HEK293 (cell line): ENCODE measurements around the gene ERRFI1.

Source experiments
- CTCF ChIA-PET: fragments of 350-600 bp; formaldehyde crosslinking; extraction: SDS; loops from one replicate; lab custom pipeline; 2021; ENCODE audit warnings: antibody characterized with exemption; lab: Yijun Ruan, JAX
- POLR2A ChIA-PET: fragments of 300-600 bp; formaldehyde crosslinking; extraction: SDS; loops from one replicate; lab custom pipeline; 2020; ENCODE audit warnings: antibody characterized with exemption, inconsistent platforms; lab: Yijun Ruan, JAX
- H3K27ac ChIP-seq: fragments of 200-500 bp; sonication (Bioruptor generic); 2 replicates; pipeline ENCODE4 v1.5.1; 2014; ENCODE audit warnings: low read depth, low read length, control low read depth, inconsistent platforms; ENCODE audit errors: extremely low read depth
- H3K36me3 ChIP-seq, 2 experiments: fragments of 200-500 bp in 1 of 2; sonication (Bioruptor generic) in 1 of 2; 1 replicate in 1 of 2; 2 replicates in 1 of 2; pipeline ENCODE4 v1.5.1; 2014 to 2017; ENCODE audit warnings: inconsistent platforms in 2 of 2, low read length in 2 of 2; ENCODE audit not compliant: control insufficient read depth in 2 of 2, insufficient read depth in 1 of 2
- H3K4me1 ChIP-seq: fragments of 200-500 bp; sonication (Bioruptor generic); 2 replicates; pipeline ENCODE4 v1.5.1; 2014; ENCODE audit warnings: mild to moderate bottlenecking, low read length, inconsistent platforms; ENCODE audit not compliant: control insufficient read depth, insufficient read depth
- H3K4me3 ChIP-seq: 2 replicates; pipeline ENCODE4 v1.5.1; 2011; ENCODE audit warnings: low read depth, mild to moderate bottlenecking, control low read depth, low read length, moderate library complexity
- H3K9me3 ChIP-seq: fragments of 200-500 bp; sonication (Bioruptor generic); 2 replicates; pipeline ENCODE4 v1.5.1; 2014; ENCODE audit warnings: low read depth, low read length, inconsistent platforms; ENCODE audit not compliant: control insufficient read depth, insufficient read depth
- ATF2 ChIP-seq: fragments of 450-650 bp; formaldehyde crosslinking; IDR thresholded peaks from 2 replicates; pipeline ENCODE4 v1.5.1; 2016; ENCODE audit warnings: missing biosample characterization, missing genetic modification characterization, low read depth
- GLI2 ChIP-seq: fragments of 450-650 bp; formaldehyde crosslinking; IDR thresholded peaks from 2 replicates; pipeline ENCODE4; 2017; ENCODE audit warnings: missing biosample characterization, missing genetic modification characterization, low read depth, borderline replicate concordance
- GLIS1 ChIP-seq: fragments of 450-650 bp; formaldehyde crosslinking; IDR thresholded peaks from 2 replicates; pipeline ENCODE4 v1.5.1; 2016; ENCODE audit warnings: missing biosample characterization, missing genetic modification characterization
- MZF1 ChIP-seq: fragments of 450-650 bp; formaldehyde crosslinking; IDR thresholded peaks from 2 replicates; pipeline ENCODE4 v1.5.1; 2017; ENCODE audit warnings: missing biosample characterization, missing genetic modification characterization, borderline replicate concordance
- SETDB1 ChIP-seq: IDR thresholded peaks from one replicate; pipeline ENCODE4 v1.6.1; 2017; ENCODE audit warnings: mild to moderate bottlenecking, low read length, moderate library complexity, mixed read lengths; ENCODE audit not compliant: insufficient read length
- ZBTB1 ChIP-seq: fragments of 450-650 bp; formaldehyde crosslinking; IDR thresholded peaks from 2 replicates; pipeline ENCODE4 v1.5.1; 2016; ENCODE audit warnings: missing biosample characterization, missing genetic modification characterization
- ZEB2 ChIP-seq: fragments of 450-650 bp; formaldehyde crosslinking; IDR thresholded peaks from 2 replicates; pipeline ENCODE4 v1.5.1; 2016; ENCODE audit warnings: missing biosample characterization, missing genetic modification characterization
- ZNF10 ChIP-seq: fragments of 450-650 bp; formaldehyde crosslinking; IDR thresholded peaks from 2 replicates; pipeline ENCODE4 v1.5.1; 2017; ENCODE audit warnings: missing biosample characterization, missing genetic modification characterization
- ZNF169 ChIP-seq: fragments of 450-650 bp; formaldehyde crosslinking; IDR thresholded peaks from 2 replicates; pipeline ENCODE4 v1.5.1; 2016; ENCODE audit warnings: missing biosample characterization, missing genetic modification characterization
- ZNF18 ChIP-seq: fragments of 450-650 bp; formaldehyde crosslinking; IDR thresholded peaks from 2 replicates; pipeline ENCODE4 v1.5.1; 2016; ENCODE audit warnings: missing biosample characterization, missing genetic modification characterization
- ZNF211 ChIP-seq: fragments of 450-650 bp; formaldehyde crosslinking; IDR thresholded peaks from 2 replicates; pipeline ENCODE4 v1.5.1; 2016; ENCODE audit warnings: low read depth, missing biosample characterization, missing genetic modification characterization
- ZNF214 ChIP-seq: fragments of 450-650 bp; formaldehyde crosslinking; IDR thresholded peaks from 2 replicates; pipeline ENCODE4 v1.5.1; 2017; ENCODE audit warnings: missing biosample characterization, mild to moderate bottlenecking, missing genetic modification characterization, borderline replicate concordance
- ZNF223 ChIP-seq: fragments of 450-650 bp; formaldehyde crosslinking; IDR thresholded peaks from 2 replicates; pipeline ENCODE4 v1.5.1; 2016; ENCODE audit warnings: missing biosample characterization, missing genetic modification characterization
- ZNF274 ChIP-seq, 2 experiments: fragments of 200-500 bp in 1 of 2; fragments of 450-650 bp in 1 of 2; sonication (Bioruptor generic) in 1 of 2; formaldehyde crosslinking in 1 of 2; IDR thresholded peaks; 2 replicates each; pipeline versions ENCODE4 v1.5.1 to v1.6.1; 2014 to 2016; ENCODE audit warnings: borderline replicate concordance in 1 of 2, inconsistent platforms in 1 of 2, low read length in 1 of 2, missing biosample characterization in 1 of 2, missing genetic modification characterization in 1 of 2
- ZNF354C ChIP-seq: fragments of 450-650 bp; formaldehyde crosslinking; IDR thresholded peaks from 2 replicates; pipeline ENCODE4 v1.5.1; 2016; ENCODE audit warnings: missing biosample characterization, missing genetic modification characterization, low read depth, borderline replicate concordance
- ZNF473 ChIP-seq: fragments of 450-650 bp; formaldehyde crosslinking; IDR thresholded peaks from 2 replicates; pipeline ENCODE4 v1.5.1; 2017; ENCODE audit warnings: missing biosample characterization, missing genetic modification characterization
- ZNF580 ChIP-seq: fragments of 450-650 bp; formaldehyde crosslinking; IDR thresholded peaks from 2 replicates; pipeline ENCODE4 v1.5.1; 2016; ENCODE audit warnings: missing biosample characterization, missing genetic modification characterization
- ZNF624 ChIP-seq: fragments of 450-650 bp; formaldehyde crosslinking; IDR thresholded peaks from 2 replicates; pipeline ENCODE4 v1.5.1; 2017; ENCODE audit warnings: missing biosample characterization, missing genetic modification characterization
- ZNF658 ChIP-seq: fragments of 450-650 bp; formaldehyde crosslinking; IDR thresholded peaks from 2 replicates; pipeline ENCODE4; 2016; ENCODE audit warnings: missing biosample characterization, missing genetic modification characterization
- ZNF664 ChIP-seq: fragments of 450-650 bp; formaldehyde crosslinking; IDR thresholded peaks from 2 replicates; pipeline ENCODE4 v1.5.1; 2016; ENCODE audit warnings: missing biosample characterization, missing genetic modification characterization
- ZNF830 ChIP-seq: fragments of 450-650 bp; IDR thresholded peaks from 2 replicates; pipeline ENCODE4 v1.5.0; 2018; ENCODE audit warnings: missing biosample characterization, missing genetic modification characterization, low read depth, mild to moderate bottlenecking, moderate library complexity

Gene ERRFI1

GRCh38 chr1:8013399-8013798, 12.7 kb downstream of the ERRFI1 start:
- H3K9me3 ChIP-seq, result no peaks in the 10 kb centered on the region
- ChIA-PET CTCF (interaction anchor here (1.3 to 10.6 kb wide), 5 partner anchors 14 to 300 kb away, joined by 3 to 169 read pairs (median 30); partner anchors contain the start of gene ERRFI1), POLR2A (interaction anchor here (1.3 kb wide), 1 partner anchor 301 kb away, joined by 5 read pairs; no protein-coding TSS in a partner anchor)
- peaks cover 0 to 51% of the 10 kb centered on the region in 2 experiments; a peak in 2 of 3 replicates for H3K36me3 ChIP-seq
- no peak overlapping the region for H3K4me3 ChIP-seq
- TF ChIP-seq ZNF580 (tag by site-specific recombination) (no peak), ZNF18 (tag by site-specific recombination) (no peak), ZNF274 (IDR thresholded peaks at IDR 0.05; ENCODE audit: low read length) (no peak), ZNF274 (tag by site-specific recombination; IDR thresholded peaks at IDR 0.05; ENCODE audit: borderline replicate concordance) (no peak), ZBTB1 (tag by site-specific recombination) (no peak), ZNF211 (tag by site-specific recombination) (no peak), ZNF10 (tag by site-specific recombination) (no peak), ZNF664 (tag by site-specific recombination) (no peak), GLIS1 (tag by site-specific recombination) (no peak)
- H3K27ac ChIP-seq, result no peak overlapping the region
- peaks cover 32% of the 10 kb centered on the region for H3K4me1 ChIP-seq

- TF ChIP-seq ZNF830 (tag by site-specific recombination) (no peak), ZNF473 (tag by site-specific recombination) (no peak), ATF2 (tag by site-specific recombination) (no peak), ZEB2 (no peak), ZNF214 (tag by site-specific recombination) (no peak), ZNF223 (no peak), ZNF658 (tag by site-specific recombination) (no peak), ZNF169 (no peak), SETDB1 (no peak), ZNF624 (tag by site-specific recombination) (no peak), ZNF354C (tag by site-specific recombination) (no peak), GLI2 (tag by site-specific recombination) (no peak), MZF1 (tag by site-specific recombination) (no peak)
- Histone ChIP-seq H3K27ac (no peak overlapping the region), H3K36me3 (peaks cover 0 to 51% of the 10 kb centered on the region in 2 experiments; a peak in 2 of 3 replicates), H3K9me3 (no peaks in the 10 kb centered on the region), H3K4me3 (no peak overlapping the region), H3K4me1 (peaks cover 28% of the 10 kb centered on the region)
- ChIA-PET POLR2A (interaction anchor here (1.3 kb wide), 1 partner anchor 302 kb away, joined by 5 read pairs; no protein-coding TSS in a partner anchor), CTCF (interaction anchor here (2.2 to 10.6 kb wide), 2 partner anchors 38 to 301 kb away, joined by 15 to 169 read pairs; no protein-coding TSS in a partner anchor)
Observed at GRCh38 chr1:8012955-8013354, 13.2 kb downstream of the ERRFI1 start.
